ENCODE measurements around the gene EDIL3.

The EDIL3 gene

GRCh38 chr5:84384604-84385575 is at the start of gene EDIL3:
Gene EDIL3, minus strand, starts transcription at chr5:84384880. Its CDS starts 506 bp downstream, at chr5:84384374.
- peak; percentile 2 to 18 for DNase-seq

- DNase-seq = no peak
These were observed 48.8 kb upstream of the EDIL3 start for GRCh38 chr5:84433461-84433860.

- DNase-seq = no peak
These were observed 46.4 kb upstream of the EDIL3 start for GRCh38 chr5:84430863-84431663.

- no peak for DNase-seq
These were observed 45.4 kb upstream of the EDIL3 start for GRCh38 chr5:84430079-84430478.

GRCh38 chr5:84425365-84425881 is 40.7 kb upstream of the EDIL3 start:
- DNase-seq = no peak

GRCh38 chr5:84419742-84420141 is 35.1 kb upstream of the EDIL3 start:
- DNase-seq = no peak

GRCh38 chr5:84411832-84412605 is 27.3 kb upstream of the EDIL3 start:
- no peak for DNase-seq

GRCh38 chr5:84406111-84406510 is 21.4 kb upstream of the EDIL3 start:
- no peak for DNase-seq

GRCh38 chr5:84403773-84404172 is 19.1 kb upstream of the EDIL3 start:
- no peak for DNase-seq

GRCh38 chr5:84397385-84397784 is 12.7 kb upstream of the EDIL3 start:
- DNase-seq = no peak

GRCh38 chr5:84393969-84394368 is 9.3 kb upstream of the EDIL3 start:
- DNase-seq = no peak

GRCh38 chr5:84392836-84393235 is 8.2 kb upstream of the EDIL3 start:
- no peak for DNase-seq

GRCh38 chr5:84385705-84386104 is 1.0 kb upstream of the EDIL3 start:
- DNase-seq = no peak

- peak in 1 of 2 experiments; percentile 12 for DNase-seq
These were observed 670 bp downstream of the EDIL3 start for GRCh38 chr5:84383816-84384603.

GRCh38 chr5:84383296-84383815 is 1.3 kb downstream of the EDIL3 start:
- no peak for DNase-seq

- no peak for DNase-seq
These were observed 2.1 kb downstream of the EDIL3 start for GRCh38 chr5:84382363-84383295.

GRCh38 chr5:84381502-84382362 is 2.9 kb downstream of the EDIL3 start:
- DNase-seq = no peak

GRCh38 chr5:84379749-84380148 is 4.9 kb downstream of the EDIL3 start:
- no peak for DNase-seq

GRCh38 chr5:84378961-84379360 is 5.7 kb downstream of the EDIL3 start:
- no peak for DNase-seq

All from NCI-H1930 (cell line).